Activated B cell treated with CpG ODN at 0.5 μM for 24 hours (primary cell): ENCODE results near the gene TFB2M. TPM values are rescaled to one million over a fixed set of nuclear protein-coding genes. Genes with fewer than 3 reads are reported as not detected.

Source experiments
- ATAC-seq: fragments of 200-7000 bp; cut with Tn5 transposase; one replicate; pipeline ENCODE4 v1.10.0; 2021; ENCODE audit warnings: low read depth, mild to moderate bottlenecking, moderate library complexity
- CTCF ChIA-PET: fragments of 350-600 bp; sonication (Branson Sonifier 250); formaldehyde crosslinking; loops from one replicate; lab custom pipeline; 2021; ENCODE audit warnings: antibody characterized with exemption; lab: Charles Lee
- POLR2A ChIA-PET: fragments of 350-600 bp; sonication (Branson Sonifier 250); formaldehyde crosslinking; loops from one replicate; lab custom pipeline; 2021; ENCODE audit warnings: antibody characterized with exemption; lab: Charles Lee
- DNase-seq: peaks from one replicate; pipeline ENCODE4 v3.0.0; 2022
- H3K27ac Mint-ChIP-seq: one replicate; pipeline ENCODE4 v1.8.0; 2020; ENCODE audit warnings: mixed read lengths
- H3K27me3 Mint-ChIP-seq: one replicate; pipeline ENCODE4 v1.8.0; 2021; ENCODE audit warnings: mixed read lengths
- H3K36me3 Mint-ChIP-seq: one replicate; pipeline ENCODE4 v1.8.0; 2021; ENCODE audit warnings: low read depth, mixed read lengths
- H3K4me1 Mint-ChIP-seq: one replicate; pipeline ENCODE4 v1.8.0; 2021; ENCODE audit warnings: mixed read lengths
- H3K4me3 Mint-ChIP-seq: one replicate; pipeline ENCODE4 v1.8.0; 2020; ENCODE audit warnings: mild to moderate bottlenecking, mixed read lengths
- H3K9me3 Mint-ChIP-seq: one replicate; pipeline ENCODE4 v1.8.0; 2020; ENCODE audit warnings: mixed read lengths
- intact Hi-C: fragments of 100-400 bp; cut with micrococcal nuclease; formaldehyde crosslinking; loops from one replicate; pipeline ENCODE4 v1.15.1; 2024
- total RNA-seq: library from RNA; stranded (reverse); gene quantifications from 2 replicates; pipeline ENCODE4 v1.2.3, GENCODE V29; 2022
- TF ChIP-seq, protein P1 (sequence below): fragments of 200-600 bp; IDR thresholded peaks from one replicate; pipeline ENCODE4 v1.8.0; 2022; ENCODE audit warnings: antibody characterized with exemption, mild to moderate bottlenecking

TFB2M gene
- total RNA-seq, 1 donor from 2014 or later: 18.3 TPM

DNA sequence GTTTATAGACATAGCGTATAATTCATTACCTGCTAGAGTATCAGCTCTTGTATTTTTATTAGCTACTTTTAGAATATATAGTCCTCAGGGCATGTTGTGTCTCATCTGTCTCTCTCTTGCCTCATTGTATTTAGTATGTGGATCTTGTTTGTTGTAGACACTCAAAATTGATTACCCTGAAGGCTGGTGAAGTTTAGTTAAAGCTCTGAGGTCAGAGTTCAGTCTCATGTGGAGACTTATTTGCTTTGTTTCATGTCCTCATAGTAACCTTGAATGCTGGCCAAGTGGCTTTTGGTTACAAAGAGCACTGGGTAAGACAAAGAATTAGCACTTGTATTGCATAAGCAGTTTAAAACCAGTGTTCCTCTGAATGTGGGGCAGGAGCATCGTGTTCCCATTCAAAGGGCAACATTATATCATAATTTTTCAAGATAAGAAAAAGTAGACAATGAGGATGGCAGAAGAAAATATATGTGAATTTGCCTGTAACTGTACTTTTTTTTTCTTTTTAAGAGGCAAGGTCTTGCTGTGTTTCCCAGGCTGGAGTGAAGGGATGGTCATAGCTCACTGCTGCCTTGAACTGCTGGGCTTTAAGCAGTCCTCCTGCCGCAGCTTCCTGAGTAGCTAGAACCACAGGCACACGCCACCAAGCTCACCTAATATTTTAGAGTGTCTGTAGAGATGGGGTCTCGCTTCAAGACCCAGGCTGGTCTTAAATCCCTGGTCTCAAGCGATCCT, 17.6 kb upstream of the TFB2M start:
- DNase-seq: no peak
- peaks cover 43% of the 10 kb centered on the region for H3K4me1 Mint-ChIP-seq
- TF ChIP-seq, protein P1, sequence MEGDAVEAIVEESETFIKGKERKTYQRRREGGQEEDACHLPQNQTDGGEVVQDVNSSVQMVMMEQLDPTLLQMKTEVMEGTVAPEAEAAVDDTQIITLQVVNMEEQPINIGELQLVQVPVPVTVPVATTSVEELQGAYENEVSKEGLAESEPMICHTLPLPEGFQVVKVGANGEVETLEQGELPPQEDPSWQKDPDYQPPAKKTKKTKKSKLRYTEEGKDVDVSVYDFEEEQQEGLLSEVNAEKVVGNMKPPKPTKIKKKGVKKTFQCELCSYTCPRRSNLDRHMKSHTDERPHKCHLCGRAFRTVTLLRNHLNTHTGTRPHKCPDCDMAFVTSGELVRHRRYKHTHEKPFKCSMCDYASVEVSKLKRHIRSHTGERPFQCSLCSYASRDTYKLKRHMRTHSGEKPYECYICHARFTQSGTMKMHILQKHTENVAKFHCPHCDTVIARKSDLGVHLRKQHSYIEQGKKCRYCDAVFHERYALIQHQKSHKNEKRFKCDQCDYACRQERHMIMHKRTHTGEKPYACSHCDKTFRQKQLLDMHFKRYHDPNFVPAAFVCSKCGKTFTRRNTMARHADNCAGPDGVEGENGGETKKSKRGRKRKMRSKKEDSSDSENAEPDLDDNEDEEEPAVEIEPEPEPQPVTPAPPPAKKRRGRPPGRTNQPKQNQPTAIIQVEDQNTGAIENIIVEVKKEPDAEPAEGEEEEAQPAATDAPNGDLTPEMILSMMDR: no peak
- ChIA-PET CTCF (no interaction called here), POLR2A (no interaction called here)
- no peaks in the 10 kb centered on the region for H3K9me3 Mint-ChIP-seq
- H3K27me3 Mint-ChIP-seq: no peaks in the 10 kb centered on the region
- no peak overlapping the region for H3K4me3 Mint-ChIP-seq
- intact Hi-C loops: loop anchor here (1.0 kb wide), 1 partner anchor 9 kb away; no protein-coding TSS in a partner anchor
- H3K36me3 Mint-ChIP-seq: peaks cover 34% of the 10 kb centered on the region
- H3K27ac Mint-ChIP-seq: no peak overlapping the region
- no peak for ATAC-seq

DNA sequence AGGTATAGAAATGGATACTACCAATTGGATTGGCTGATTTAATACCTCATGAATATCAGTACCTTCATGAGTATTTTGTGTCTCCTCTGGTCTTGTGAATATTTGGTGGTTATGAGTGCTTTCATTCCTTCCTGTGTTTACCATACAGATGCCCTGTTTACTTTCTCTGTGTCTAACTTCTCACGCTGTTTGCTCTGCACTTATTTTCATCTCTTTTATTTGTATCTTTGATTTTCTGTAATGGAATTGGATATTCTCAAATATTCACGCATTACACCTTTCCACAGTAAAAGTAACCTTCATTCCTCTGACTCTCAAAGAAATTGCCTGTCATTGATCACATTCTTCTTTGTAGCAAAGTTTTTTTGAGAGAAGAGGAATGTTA, 17.0 kb upstream of the TFB2M start:
- Mint-ChIP-seq H3K36me3 (peaks cover 34% of the 10 kb centered on the region), H3K27me3 (no peaks in the 10 kb centered on the region), H3K4me1 (peaks cover 47% of the 10 kb centered on the region), H3K27ac (no peak overlapping the region), H3K9me3 (no peaks in the 10 kb centered on the region), H3K4me3 (no peak overlapping the region)
- intact Hi-C loops: loop anchor here (1.0 kb wide), 1 partner anchor 9 kb away; no protein-coding TSS in a partner anchor
- no peak for ATAC-seq
- DNase-seq: no peak
- CTCF ChIA-PET: no interaction called here
- TF ChIP-seq, protein P1: no peak
- POLR2A ChIA-PET: interaction anchor here (4.7 kb wide), 1 partner anchor 16 kb away, joined by 34 read pairs; the partner anchor contains the start of genes CNST and TFB2M

DNA sequence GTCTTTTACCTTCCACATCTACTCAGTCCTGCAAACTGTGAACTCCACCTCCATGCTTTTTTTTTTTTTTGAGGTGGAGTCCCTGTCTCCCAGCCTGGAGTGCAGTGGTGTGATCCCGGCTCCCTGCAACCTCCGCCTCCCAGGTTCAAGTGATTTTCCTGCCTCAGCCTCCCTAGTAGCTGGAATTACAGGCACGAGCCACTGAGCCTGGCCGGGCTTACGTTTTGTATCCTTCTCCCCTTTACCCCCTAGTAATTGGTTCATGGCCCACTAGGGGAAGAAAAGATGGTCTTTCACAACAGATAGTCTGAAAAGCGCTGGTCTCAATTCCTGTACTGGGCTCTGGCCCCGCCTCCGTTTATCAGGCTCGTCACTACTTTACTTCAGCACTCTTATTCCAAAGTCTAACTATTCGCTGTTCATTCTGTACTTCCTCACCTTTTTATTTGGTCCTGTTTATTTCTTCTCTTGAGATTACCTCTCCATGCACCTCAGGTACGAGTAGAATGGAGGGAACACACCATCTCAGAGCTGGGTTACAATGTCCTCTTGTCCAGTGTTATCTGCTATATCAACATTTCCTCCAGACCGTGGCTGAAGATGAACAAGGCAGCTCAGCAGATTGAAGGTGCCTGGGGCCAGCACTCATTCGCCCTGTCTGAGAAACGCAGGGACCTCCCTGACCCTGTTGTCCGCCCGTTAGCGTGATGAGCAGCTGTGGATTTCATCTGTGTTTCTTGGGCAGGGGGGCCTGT, 16.4 kb upstream of the TFB2M start:
- CTCF ChIA-PET: no interaction called here
- Mint-ChIP-seq H3K36me3 (peaks cover 37% of the 10 kb centered on the region), H3K27ac (no peak overlapping the region), H3K27me3 (no peaks in the 10 kb centered on the region), H3K4me3 (no peak overlapping the region), H3K4me1 (peaks cover 48% of the 10 kb centered on the region), H3K9me3 (no peaks in the 10 kb centered on the region)
- ATAC-seq: no peak
- TF ChIP-seq, protein P1: no peak
- no peak for DNase-seq
- POLR2A ChIA-PET: interaction anchor here (4.7 kb wide), 1 partner anchor 15 kb away, joined by 34 read pairs; the partner anchor contains the start of genes CNST and TFB2M
- intact Hi-C loops: loop anchor here (1.0 kb wide), 1 partner anchor 8 kb away; no protein-coding TSS in a partner anchor

DNA sequence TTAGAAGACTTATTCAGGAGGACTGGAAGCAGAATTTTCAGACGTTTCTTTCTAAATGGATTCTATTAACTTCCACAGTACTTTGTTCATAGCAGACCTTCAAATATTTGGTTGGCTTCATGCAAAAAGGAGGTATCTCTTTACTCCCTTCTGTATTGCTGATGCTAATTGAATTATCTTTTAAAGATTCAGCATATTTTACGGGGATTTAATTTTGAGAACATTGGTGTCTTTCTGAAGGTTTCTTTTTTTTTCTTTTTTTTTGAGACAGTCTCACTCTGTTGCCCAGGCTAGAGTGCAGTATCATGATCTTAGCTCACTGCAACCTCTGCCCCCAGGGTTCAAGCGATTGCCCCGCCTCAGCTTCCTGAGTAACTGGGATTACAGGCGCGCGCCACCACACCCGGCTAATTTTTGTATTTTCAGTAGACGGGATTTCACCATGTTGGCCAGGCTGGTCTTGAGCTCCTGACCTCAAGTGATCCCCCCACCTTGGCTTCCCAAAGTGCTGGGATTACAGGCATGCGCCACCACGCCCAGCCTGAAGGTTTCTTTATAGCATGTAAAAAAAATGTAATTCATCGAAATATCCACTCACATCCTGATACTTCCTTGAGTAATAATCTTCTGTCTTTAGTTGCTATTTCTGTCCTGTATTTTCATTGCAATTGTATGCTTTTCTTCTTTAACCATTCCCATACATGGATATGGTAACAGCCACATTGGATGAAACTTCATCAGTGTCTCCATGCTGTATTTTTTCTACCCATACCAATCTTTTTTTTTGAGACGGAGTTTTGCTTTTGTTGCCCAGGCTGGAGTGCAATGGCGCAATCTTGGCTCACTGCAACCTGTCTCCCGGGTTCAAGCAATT, 14.7 kb upstream of the TFB2M start:
- Mint-ChIP-seq H3K4me3 (no peak overlapping the region), H3K36me3 (peaks cover 42% of the 10 kb centered on the region), H3K4me1 (peaks cover 53% of the 10 kb centered on the region), H3K27ac (peak overlapping the region; percentile 66), H3K27me3 (no peaks in the 10 kb centered on the region), H3K9me3 (no peaks in the 10 kb centered on the region)
- DNase-seq (no peak), ATAC-seq (no peak)
- ChIA-PET CTCF (no interaction called here), POLR2A (interaction anchor here (4.7 kb wide), 1 partner anchor 14 kb away, joined by 34 read pairs; the partner anchor contains the start of genes CNST and TFB2M)
- intact Hi-C loops: loop anchor here (1.0 kb wide), 1 partner anchor 9 kb away; no protein-coding TSS in a partner anchor
- TF ChIP-seq, protein P1: no peak
